Measurements from ENCODE around the gene MPV17L2. TPM values are rescaled to one million over a fixed set of nuclear protein-coding genes. Genes with fewer than 3 reads are reported as not detected.
A peak's percentile ranks its signal among the peaks of the same experiment; 100 is the strongest.
"Not testable (repeated sequence)": the region's sequence is repeated elsewhere in the genome, so short reads cannot be mapped to it uniquely, and the experiment has no call there.

The MPV17L2 gene
- total RNA-seq, 4 donors from 2014 or later: 14.5 to 67.6 (median 21.2) TPM

GRCh38 chr19:18156268-18156667 lies 36.8 kb upstream of the MPV17L2 start:
- no peaks in the 10 kb centered on the region for H3K27me3 ChIP-seq
- H3K4me3 ChIP-seq: no peak overlapping the region
- no peak for DNase-seq (ENCODE audit: extremely low spot score)
- TF ChIP-seq POLR2A (IDR thresholded peaks at IDR 0.05; ENCODE audit: low read depth) (no peak), EP300 (IDR thresholded peaks at IDR 0.05) (no peak), CTCF (IDR thresholded peaks at IDR 0.05) (no peak), POLR2AphosphoS5 (IDR thresholded peaks at IDR 0.05) (no peak)
- intact Hi-C loops (cut with DNase I): loop anchor here (10.0 kb wide), 1 partner anchor 151 kb away; the partner anchor contains the start of gene ARRDC2
- 90% methylated on average over 6 of the region's 6 CpGs for WGBS
- H3K36me3 ChIP-seq: peaks cover 6 to 9% (median 8%) of the 10 kb centered on the region in 4 donors
- H3K27ac ChIP-seq (replicated peaks in 1 of 4): peak overlapping the region; percentile 75 to 89 (median 81)
- peaks cover 51 to 73% (median 68%) of the 10 kb centered on the region in 4 donors for H3K4me1 ChIP-seq
- H3K9me3 ChIP-seq: no peaks in the 10 kb centered on the region

- DNase-seq (ENCODE audit: extremely low spot score): no peak
- Histone ChIP-seq H3K9me3 (no peaks in the 10 kb centered on the region), H3K27ac (replicated peaks in 1 of 4) (peak overlapping the region; percentile 75 to 89 (median 81)), H3K27me3 (no peaks in the 10 kb centered on the region), H3K36me3 (peaks cover 8 to 12% (median 8%) of the 10 kb centered on the region in 4 donors), H3K4me3 (no peak overlapping the region), H3K4me1 (peaks cover 51 to 73% (median 68%) of the 10 kb centered on the region in 4 donors)
- TF ChIP-seq CTCF (IDR thresholded peaks at IDR 0.05): no peak
- no peak for TF ChIP-seq POLR2A (IDR thresholded peaks at IDR 0.05; ENCODE audit: low read depth)
- no peak for TF ChIP-seq EP300 (IDR thresholded peaks at IDR 0.05)
- TF ChIP-seq POLR2AphosphoS5 (IDR thresholded peaks at IDR 0.05): peak; percentile 57 to 69
- 21% methylated on average over 20 of the region's 22 CpGs for WGBS
- intact Hi-C loops (cut with DNase I): loop anchor here (10.0 kb wide), 1 partner anchor 152 kb away; the partner anchor contains the start of gene ARRDC2
These were observed 36.1 kb upstream of the MPV17L2 start for GRCh38 chr19:18156841-18157464.

- 36% methylated on average over 18 of the region's 18 CpGs for WGBS
- Histone ChIP-seq H3K27me3 (no peaks in the 10 kb centered on the region), H3K36me3 (peaks cover 8 to 18% (median 15%) of the 10 kb centered on the region in 4 donors), H3K4me1 (peaks cover 50 to 76% (median 68%) of the 10 kb centered on the region in 4 donors), H3K4me3 (no peak overlapping the region), H3K27ac (replicated peaks in 1 of 4) (peak overlapping the region; percentile 75 to 89 (median 81)), H3K9me3 (no peaks in the 10 kb centered on the region)
- intact Hi-C loops (cut with DNase I): loop anchor here (10.0 kb wide), 1 partner anchor 153 kb away; the partner anchor contains the start of gene ARRDC2
- TF ChIP-seq POLR2AphosphoS5 (IDR thresholded peaks at IDR 0.05): no peak
- TF ChIP-seq POLR2A (IDR thresholded peaks at IDR 0.05; ENCODE audit: low read depth): no peak
- TF ChIP-seq CTCF (IDR thresholded peaks at IDR 0.05): no peak
- TF ChIP-seq EP300 (IDR thresholded peaks at IDR 0.05): no peak
- DNase-seq (ENCODE audit: extremely low spot score): no peak
These were observed 35.5 kb upstream of the MPV17L2 start for GRCh38 chr19:18157465-18158063.

- Histone ChIP-seq H3K9me3 (no peaks in the 10 kb centered on the region), H3K4me1 (peaks cover 50 to 76% (median 66%) of the 10 kb centered on the region in 4 donors), H3K36me3 (peaks cover 16 to 27% (median 24%) of the 10 kb centered on the region in 4 donors), H3K27ac (replicated peaks in 1 of 4) (peak overlapping the region in 2 of 4 donors; percentile 75 to 76), H3K4me3 (no peak overlapping the region), H3K27me3 (no peaks in the 10 kb centered on the region)
- no peak for TF ChIP-seq POLR2A (IDR thresholded peaks at IDR 0.05; ENCODE audit: low read depth)
- TF ChIP-seq CTCF (IDR thresholded peaks at IDR 0.05): no peak
- no peak for TF ChIP-seq POLR2AphosphoS5 (IDR thresholded peaks at IDR 0.05)
- TF ChIP-seq EP300 (IDR thresholded peaks at IDR 0.05): no peak
- no peak for DNase-seq (ENCODE audit: extremely low spot score)
- intact Hi-C loops (cut with DNase I): loop anchor here (10.0 kb wide), 1 partner anchor 154 kb away; the partner anchor contains the start of gene ARRDC2
- 83% methylated on average over 4 of the region's 4 CpGs for WGBS
These were observed 34.6 kb upstream of the MPV17L2 start for GRCh38 chr19:18158467-18158866.

- DNase-seq (ENCODE audit: extremely low spot score); H3K9me3 ChIP-seq; H3K27ac ChIP-seq (replicated peaks in 1 of 4); H3K27me3 ChIP-seq; H3K4me3 ChIP-seq: not testable (repeated sequence)
- Histone ChIP-seq H3K4me1 (peaks cover 43 to 69% (median 60%) of the 10 kb centered on the region in 4 donors), H3K36me3 (peaks cover 22 to 34% (median 29%) of the 10 kb centered on the region in 4 donors)
- intact Hi-C loops (cut with DNase I): loop anchor here (10.0 kb wide), 1 partner anchor 154 kb away; the partner anchor contains the start of gene ARRDC2
- WGBS: 87% methylated on average over 6 of the region's 6 CpGs
These were observed 33.9 kb upstream of the MPV17L2 start for GRCh38 chr19:18159059-18159616.
